GM21786 (cell line): ENCODE measurements around the gene KLHL5.
"Not testable (repeated sequence)": the region's sequence is repeated elsewhere in the genome, so short reads cannot be mapped to it uniquely, and the experiment has no call there.

Experiments used
- ATAC-seq: cut with Tn5 transposase; IDR thresholded peaks from one replicate; pipeline ENCODE4 v1.9.1; 2021; ENCODE audit not compliant: unreplicated experiment

KLHL5 gene

GRCh38 chr4:39062094-39062769, at the start of gene KLHL5:
Gene KLHL5 (plus strand): TSS chr4:39062232. CDS start chr4:39062653, 421 bp downstream.
- ATAC-seq, result no peak

- no peak for ATAC-seq
These were observed 48.0 kb upstream of the KLHL5 start for GRCh38 chr4:39014028-39014427.

GRCh38 chr4:39020130-39020529, 41.9 kb upstream of the KLHL5 start:
- no peak for ATAC-seq

- no peak for ATAC-seq
These were observed 40.4 kb upstream of the KLHL5 start for GRCh38 chr4:39021631-39022030.

GRCh38 chr4:39022241-39022640, 39.8 kb upstream of the KLHL5 start:
- no peak for ATAC-seq

GRCh38 chr4:39023059-39023458, 39.0 kb upstream of the KLHL5 start:
- no peak for ATAC-seq

- ATAC-seq, result no peak
These were observed 37.6 kb upstream of the KLHL5 start for GRCh38 chr4:39024311-39024865.

GRCh38 chr4:39025552-39026085, 36.4 kb upstream of the KLHL5 start:
- no peak for ATAC-seq

- ATAC-seq, result no peak
These were observed 35.9 kb upstream of the KLHL5 start for GRCh38 chr4:39026096-39026495.

GRCh38 chr4:39029752-39030694, 32.0 kb upstream of the KLHL5 start:
- no peak for ATAC-seq

- no peak for ATAC-seq
These were observed 31.3 kb upstream of the KLHL5 start for GRCh38 chr4:39030725-39031124.

- not testable (repeated sequence) for ATAC-seq
These were observed 30.4 kb upstream of the KLHL5 start for GRCh38 chr4:39031590-39032020.

GRCh38 chr4:39032218-39033085, 29.6 kb upstream of the KLHL5 start, which contains the start of gene TMEM156:
Gene TMEM156 (minus strand): TSS chr4:39032409. CDS start chr4:39032313, 96 bp downstream.
- ATAC-seq, result peak; percentile 50

- no peak for ATAC-seq
These were observed 25.9 kb upstream of the KLHL5 start for GRCh38 chr4:39036172-39036571.

GRCh38 chr4:39037491-39037825, 24.6 kb upstream of the KLHL5 start:
- no peak for ATAC-seq

GRCh38 chr4:39037941-39038340, 24.1 kb upstream of the KLHL5 start:
- no peak for ATAC-seq

- ATAC-seq, result no peak
These were observed 22.9 kb upstream of the KLHL5 start for GRCh38 chr4:39039108-39039507.

- no peak for ATAC-seq
These were observed 19.7 kb upstream of the KLHL5 start for GRCh38 chr4:39042366-39042765.

- ATAC-seq, result no peak
These were observed 18.8 kb upstream of the KLHL5 start for GRCh38 chr4:39043058-39043860.
